SK-N-SH (cell line): Measurements from ENCODE around the gene ZGPAT. TPM values are rescaled to one million over a fixed set of nuclear protein-coding genes. Genes with fewer than 3 reads are reported as not detected.
A peak's percentile ranks its signal among the peaks of the same experiment; 100 is the strongest.
"Not testable (repeated sequence)": the region's sequence is repeated elsewhere in the genome, so short reads cannot be mapped to it uniquely, and the experiment has no call there.

Experiments used
- CTCF ChIA-PET: fragments of 300-600, 350-600 bp; formaldehyde crosslinking; extraction: SDS; loops from one replicate; lab custom pipeline; 2021; lab: Yijun Ruan, JAX
- POLR2A ChIA-PET: fragments of 350-600 bp; sonication (Branson Sonifier 250); formaldehyde crosslinking; extraction: SDS; loops from one replicate; lab custom pipeline; 2020; ENCODE audit warnings: antibody characterized with exemption, inconsistent platforms; lab: Yijun Ruan, JAX
- DNase-seq: peaks from one replicate; pipeline ENCODE4 v3.0.0; 2012
- H2AFZ ChIP-seq: fragments of 200-600 bp; sonication (generic); 2 replicates; pipeline ENCODE4 v1.8.1; 2016; ENCODE audit warnings: antibody characterized with exemption, mild to moderate bottlenecking, low read depth
- H3F3A ChIP-seq: fragments of 200-600 bp; sonication (generic); replicated peaks from 2 replicates; pipeline ENCODE3; 2016; ENCODE audit warnings: antibody characterized with exemption, mild to moderate bottlenecking; ENCODE audit not compliant: insufficient read depth
- H3K27ac ChIP-seq, 2 experiments: fragments of 200-500 bp in 1 of 2; fragments of 200-600 bp in 1 of 2; sonication (Bioruptor generic) in 1 of 2; sonication (generic), shearing (Covaris generic) in 1 of 2; 2 replicates each; pipeline versions ENCODE4 v1.5.1 to v1.6.1; 2014 to 2016; ENCODE audit warnings: low read depth in 2 of 2, inconsistent platforms in 1 of 2, low read length in 1 of 2, mild to moderate bottlenecking in 1 of 2, mixed read lengths in 1 of 2
- H3K27me3 ChIP-seq: fragments of 200-600 bp; sonication (generic), shearing (Covaris generic); 2 replicates; pipeline ENCODE4 v1.6.1; 2016; ENCODE audit warnings: mixed run types; ENCODE audit not compliant: insufficient read depth
- H3K36me3 ChIP-seq, 2 experiments: fragments of 200-500 bp in 1 of 2; fragments of 200-600 bp in 1 of 2; sonication (Bioruptor generic) in 1 of 2; sonication (generic) in 1 of 2; replicated peaks in 1 of 2; 2 replicates each; pipeline versions ENCODE3 to v1.5.1; 2014 to 2016; ENCODE audit warnings: low read length in 1 of 2, mild to moderate bottlenecking in 1 of 2; ENCODE audit not compliant: insufficient read depth in 2 of 2, control insufficient read depth in 1 of 2
- H3K4me1 ChIP-seq, 2 experiments: fragments of 200-500 bp in 1 of 2; fragments of 200-600 bp in 1 of 2; sonication (Bioruptor generic) in 1 of 2; sonication (generic), shearing (Covaris generic) in 1 of 2; 2 replicates each; pipeline versions ENCODE4 v1.5.1 to v1.6.1; 2014 to 2016; ENCODE audit warnings: low read depth in 1 of 2, low read length in 1 of 2, mixed run types in 1 of 2; ENCODE audit not compliant: insufficient read depth in 2 of 2, control insufficient read depth in 1 of 2
- H3K4me2 ChIP-seq: fragments of 200-600 bp; sonication (generic), shearing (Covaris generic); 2 replicates; pipeline ENCODE4 v1.6.1; 2017; ENCODE audit warnings: mixed run types
- H3K4me3 ChIP-seq, 2 experiments: fragments of 200-500 bp in 1 of 2; fragments of 200-600 bp in 1 of 2; sonication (Bioruptor generic) in 1 of 2; sonication (generic), shearing (Covaris generic) in 1 of 2; 2 replicates each; pipeline versions ENCODE4 v1.5.1 to v1.8.1; 2014 to 2016; ENCODE audit warnings: low read depth in 2 of 2, inconsistent platforms in 1 of 2, low read length in 1 of 2, mild to moderate bottlenecking in 1 of 2, mixed read lengths in 1 of 2, moderate library complexity in 1 of 2
- H3K79me2 ChIP-seq: fragments of 200-600 bp; sonication (generic); 2 replicates; pipeline ENCODE4 v1.8.1; 2017; ENCODE audit warnings: mild to moderate bottlenecking; ENCODE audit not compliant: insufficient read depth
- H3K9ac ChIP-seq: fragments of 200-600 bp; sonication (generic); 2 replicates; pipeline ENCODE4 v1.6.1; 2017; ENCODE audit warnings: mixed run types
- H3K9me2 ChIP-seq: fragments of 200-600 bp; sonication (generic); 2 replicates; pipeline ENCODE4 v1.6.1; 2017; ENCODE audit warnings: mixed run types
- H3K9me3 ChIP-seq: fragments of 200-600 bp; sonication (generic); 2 replicates; pipeline ENCODE4 v1.6.1; 2017; ENCODE audit warnings: mixed run types, mild to moderate bottlenecking, moderate library complexity
- H4K20me1 ChIP-seq: fragments of 200-600 bp; sonication (generic); 2 replicates; pipeline ENCODE4 v1.6.1; 2017; ENCODE audit warnings: mild to moderate bottlenecking, mixed run types; ENCODE audit not compliant: insufficient read depth
- ELF1 ChIP-seq: IDR thresholded peaks from 2 replicates; pipeline ENCODE4 v1.4.0; 2012
- EP300 ChIP-seq, 2 experiments: IDR thresholded peaks; 2 replicates each; pipeline versions ENCODE4 v1.4.0 to v1.6.1; 2012; ENCODE audit warnings: borderline replicate concordance in 1 of 2, low read depth in 1 of 2, low read length in 1 of 2
- FOXM1 ChIP-seq: IDR thresholded peaks from 2 replicates; pipeline ENCODE4 v1.4.0; 2012; ENCODE audit warnings: low read depth, mild to moderate bottlenecking
- GABPA ChIP-seq: IDR thresholded peaks from 2 replicates; pipeline ENCODE4 v1.4.0; 2012; ENCODE audit warnings: low read depth, mild to moderate bottlenecking
- MEF2A ChIP-seq: IDR thresholded peaks from 2 replicates; pipeline ENCODE4 v1.4.0; 2012; ENCODE audit warnings: low read depth, borderline replicate concordance
- MXI1 ChIP-seq: IDR thresholded peaks from 2 replicates; pipeline ENCODE4 v1.6.1; 2012; ENCODE audit warnings: mild to moderate bottlenecking, low read depth, low read length, improper control_type of control experiment
- NRF1 ChIP-seq: IDR thresholded peaks from 2 replicates; pipeline ENCODE4 v1.6.1; 2012; ENCODE audit warnings: low read depth, mild to moderate bottlenecking, low read length
- REST ChIP-seq: IDR thresholded peaks from 2 replicates; pipeline ENCODE4 v1.6.1; 2012; ENCODE audit warnings: mild to moderate bottlenecking, low read depth, low read length, moderate library complexity
- RFX5 ChIP-seq: IDR thresholded peaks from 2 replicates; pipeline ENCODE4 v1.6.1; 2012; ENCODE audit warnings: mild to moderate bottlenecking, improper control_type of control experiment, low read length
- RXRA ChIP-seq: IDR thresholded peaks from 2 replicates; pipeline ENCODE4 v1.4.0; 2012; ENCODE audit warnings: low read depth, mild to moderate bottlenecking, borderline replicate concordance
- SIN3A ChIP-seq: IDR thresholded peaks from 2 replicates; pipeline ENCODE4 v1.6.1; 2012; ENCODE audit warnings: low read depth, mild to moderate bottlenecking, low read length, moderate library complexity, borderline replicate concordance
- SMC3 ChIP-seq: IDR thresholded peaks from 2 replicates; pipeline ENCODE4 v1.6.1; 2012; ENCODE audit warnings: low read depth, low read length, improper control_type of control experiment
- TAF1 ChIP-seq: IDR thresholded peaks from 2 replicates; pipeline ENCODE4 v1.6.1; 2012; ENCODE audit warnings: low read depth, mild to moderate bottlenecking, low read length, moderate library complexity, borderline replicate concordance
- TEAD4 ChIP-seq: IDR thresholded peaks from 2 replicates; pipeline ENCODE4 v1.4.0; 2012; ENCODE audit warnings: mild to moderate bottlenecking, borderline replicate concordance; ENCODE audit not compliant: insufficient read depth
- whole genome bisulfite sequencing: methylation state at CpG from one replicate; pipeline ENCODE4 v1.1.6; 2017; ENCODE audit warnings: low lambda C conversion rate; 5-methylcytosine and 5-hydroxymethylcytosine counted together
- polyA plus RNA-seq, 3 experiments: library from polyadenylated mRNA; depleted of rRNA; stranded (reverse); fragments of >200 nt; gene quantifications; 2 replicates each; pipeline ENCODE4 v1.2.3, GENCODE V29; 2012
- TF ChIP-seq, protein P1 (sequence below): IDR thresholded peaks from 2 replicates; pipeline ENCODE4 v1.4.0; 2012; ENCODE audit warnings: low read depth

Gene ZGPAT
- polyA plus RNA-seq, 1 of the 3 experiments (the other 2 are of a cell fraction), result 33.7 TPM

DNA sequence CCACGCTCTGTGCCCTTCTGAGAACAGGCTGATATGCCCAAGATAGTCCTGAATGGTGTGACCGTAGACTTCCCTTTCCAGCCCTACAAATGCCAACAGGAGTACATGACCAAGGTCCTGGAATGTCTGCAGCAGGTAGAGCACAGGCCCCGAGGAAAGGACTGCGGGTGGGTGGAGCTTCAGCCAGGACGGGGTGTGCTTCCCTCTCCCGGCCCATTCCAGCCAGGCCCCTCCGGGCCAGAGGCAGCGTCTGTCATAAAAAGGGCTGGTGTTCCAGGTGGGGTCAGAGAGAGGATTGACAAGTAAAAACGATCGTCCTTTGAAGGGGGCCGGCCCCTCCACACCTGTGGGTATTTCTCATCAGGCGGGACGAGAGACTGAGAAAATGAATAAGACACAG, 48.5 kb upstream of the ZGPAT start:
- H3K4me3 ChIP-seq, result peak overlapping the region; percentile 91 to 97
- no peak for DNase-seq
- 55% methylated on average over 13 of the region's 13 CpGs for WGBS
- H3K4me2 ChIP-seq, result peak overlapping the region; percentile 82
- H3F3A ChIP-seq, result peaks cover 8% of the 10 kb centered on the region
- CTCF ChIA-PET, result no interaction called here
- H3K9me2 ChIP-seq, result no peaks in the 10 kb centered on the region
- H3K36me3 ChIP-seq, result peaks cover 0 to 39% of the 10 kb centered on the region in 2 experiments
- H3K27ac ChIP-seq, result peak overlapping the region in 1 of 2 experiments; percentile 59; a peak in 2 of 4 replicates
- H3K27me3 ChIP-seq, result no peaks in the 10 kb centered on the region
- H3K4me1 ChIP-seq, result peaks cover 5 to 23% of the 10 kb centered on the region in 2 experiments; a peak in 2 of 4 replicates
- no peaks in the 10 kb centered on the region for H3K9me3 ChIP-seq
- peaks cover 30% of the 10 kb centered on the region for H3K79me2 ChIP-seq
- H3K9ac ChIP-seq, result peak overlapping the region; percentile 62
- no peaks in the 10 kb centered on the region for H4K20me1 ChIP-seq
- POLR2A ChIA-PET, result no interaction called here
- H2AFZ ChIP-seq, result no peak overlapping the region
- TF ChIP-seq MXI1, result no peak
- TF ChIP-seq, all 33 proteins: peak for 0

- H3K27ac ChIP-seq, H4K20me1 ChIP-seq, CTCF ChIA-PET, H3K9me3 ChIP-seq, DNase-seq, H3K9me2 ChIP-seq, H3K27me3 ChIP-seq, H3K9ac ChIP-seq, H2AFZ ChIP-seq, H3K4me3 ChIP-seq, POLR2A ChIA-PET, H3F3A ChIP-seq, H3K4me2 ChIP-seq: not testable (repeated sequence)
- WGBS, result 92% methylated on average over 10 of the region's 10 CpGs
- Histone ChIP-seq H3K36me3 (peaks cover 0 to 39% of the 10 kb centered on the region in 2 experiments), H3K4me1 (peaks cover 5 to 19% of the 10 kb centered on the region in 2 experiments; a peak in 2 of 4 replicates), H3K79me2 (peaks cover 30% of the 10 kb centered on the region)
These were observed 47.7 kb upstream of the ZGPAT start for GRCh38 chr20:63660174-63660573.

DNA sequence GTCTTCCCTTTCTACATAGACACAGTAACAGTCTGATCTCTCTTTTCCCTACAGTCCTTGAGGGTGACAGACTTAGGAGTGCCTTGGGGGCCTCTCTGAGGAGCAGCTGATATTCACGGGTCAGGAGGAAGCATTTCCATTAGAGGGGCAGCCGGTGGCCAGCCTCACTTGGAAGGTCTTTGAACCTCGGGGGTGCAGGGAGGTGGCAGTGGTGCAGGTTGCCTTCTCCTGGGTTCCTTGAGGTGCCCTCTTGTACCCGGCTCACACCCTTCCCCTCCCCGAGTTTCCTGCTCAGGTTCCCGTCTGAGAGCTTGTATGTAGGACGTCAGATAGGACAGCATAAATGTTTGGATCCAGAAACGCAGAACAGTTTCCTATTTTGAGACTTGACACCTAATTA, 47.2 kb upstream of the ZGPAT start:
- Histone ChIP-seq H3K27ac (no peak overlapping the region), H3F3A (no peaks in the 10 kb centered on the region), H3K4me1 (peaks cover 5 to 19% of the 10 kb centered on the region in 2 experiments; a peak in 2 of 4 replicates), H3K9me2 (no peaks in the 10 kb centered on the region), H3K36me3 (peaks cover 0 to 42% of the 10 kb centered on the region in 2 experiments), H2AFZ (no peak overlapping the region), H3K9ac (no peak overlapping the region), H3K79me2 (peaks cover 30% of the 10 kb centered on the region), H3K4me3 (no peak overlapping the region), H3K9me3 (no peaks in the 10 kb centered on the region), H4K20me1 (no peaks in the 10 kb centered on the region), H3K4me2 (no peak overlapping the region), H3K27me3 (no peaks in the 10 kb centered on the region)
- DNase-seq, result no peak
- TF ChIP-seq RFX5, result no peak
- TF ChIP-seq GABPA, result no peak
- no peak for TF ChIP-seq FOXM1
- TF ChIP-seq RXRA, result no peak
- ChIA-PET CTCF (no interaction called here), POLR2A (no interaction called here)
- 66% methylated on average over 7 of the region's 8 CpGs for WGBS

DNA sequence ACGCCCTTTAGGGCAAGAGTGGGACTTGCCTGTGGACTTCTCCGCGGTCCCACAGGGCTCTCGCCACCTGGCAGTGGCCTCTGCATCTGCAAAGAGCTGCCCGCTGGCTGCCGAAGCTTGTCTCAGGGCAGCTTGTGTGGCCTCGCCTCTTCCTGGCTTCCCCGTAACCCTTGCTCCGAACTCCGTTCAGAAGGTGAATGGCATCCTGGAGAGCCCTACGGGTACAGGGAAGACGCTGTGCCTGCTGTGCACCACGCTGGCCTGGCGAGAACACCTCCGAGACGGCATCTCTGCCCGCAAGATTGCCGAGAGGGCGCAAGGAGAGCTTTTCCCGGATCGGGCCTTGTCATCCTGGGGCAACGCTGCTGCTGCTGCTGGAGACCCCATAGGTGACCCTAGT, 46.7 kb upstream of the ZGPAT start:
- H3K4me2 ChIP-seq, result no peak overlapping the region
- peaks cover 0 to 46% of the 10 kb centered on the region in 2 experiments for H3K36me3 ChIP-seq
- no peak overlapping the region for H3K27ac ChIP-seq
- H4K20me1 ChIP-seq, result no peaks in the 10 kb centered on the region
- no peaks in the 10 kb centered on the region for H3F3A ChIP-seq
- WGBS, result 85% methylated on average over 18 of the region's 22 CpGs
- no peaks in the 10 kb centered on the region for H3K9me3 ChIP-seq
- DNase-seq, result no peak
- H3K27me3 ChIP-seq, result no peaks in the 10 kb centered on the region
- POLR2A ChIA-PET, result no interaction called here
- H3K9ac ChIP-seq, result no peak overlapping the region
- no peaks in the 10 kb centered on the region for H3K9me2 ChIP-seq
- H3K4me1 ChIP-seq, result peaks cover 5 to 19% of the 10 kb centered on the region in 2 experiments; a peak in 2 of 4 replicates
- H3K79me2 ChIP-seq, result peaks cover 30% of the 10 kb centered on the region
- CTCF ChIA-PET, result no interaction called here
- H3K4me3 ChIP-seq, result no peak overlapping the region
- no peak overlapping the region for H2AFZ ChIP-seq
- TF ChIP-seq SMC3 (no peak), MEF2A (no peak), EP300 (IDR thresholded peaks at IDR 0.05; ENCODE audit: borderline replicate concordance in 1 of 2, low read depth in 1 of 2, low read length in 1 of 2) (no peak), NRF1 (no peak), REST (no peak), ELF1 (no peak), TEAD4 (no peak), SIN3A (no peak), TAF1 (no peak)
- TF ChIP-seq, protein P1, sequence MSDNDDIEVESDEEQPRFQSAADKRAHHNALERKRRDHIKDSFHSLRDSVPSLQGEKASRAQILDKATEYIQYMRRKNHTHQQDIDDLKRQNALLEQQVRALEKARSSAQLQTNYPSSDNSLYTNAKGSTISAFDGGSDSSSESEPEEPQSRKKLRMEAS, result no peak
